OCI-M2 (cell line): Measurements from ENCODE around the gene ASTN2.

Experiments used
- DNase-seq: peaks from one replicate; lab custom pipeline; 2025; ENCODE audit not compliant: unreplicated experiment; lab: John Stamatoyannopoulos, UW

ASTN2 gene

DNA sequence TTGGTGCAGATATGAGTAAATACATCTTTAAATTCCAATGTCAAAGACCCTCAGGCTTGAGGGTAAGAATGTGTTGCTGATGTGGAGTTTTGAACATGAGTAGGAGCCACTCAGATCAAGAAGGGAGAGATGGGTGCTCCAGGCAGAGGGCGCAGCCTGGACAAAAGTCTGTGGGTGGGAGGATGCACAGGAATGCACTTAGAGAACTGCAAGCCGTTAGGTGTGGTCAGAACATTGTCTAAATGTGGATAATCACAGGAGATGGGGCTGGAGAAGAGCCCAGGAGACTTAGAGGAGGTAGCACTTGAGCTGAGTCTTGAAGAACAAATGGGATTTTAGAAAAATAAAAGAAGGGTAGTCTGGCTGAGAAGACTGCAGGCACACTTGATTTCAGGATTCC, 1005.7 kb downstream of the ASTN2 start:
- no peak for DNase-seq

- DNase-seq = no peak
Measured at GRCh38 chr9:116406469-116406868, 1008.4 kb downstream of the ASTN2 start.

- no peak for DNase-seq
Measured at GRCh38 chr9:116405321-116405720, 1009.5 kb downstream of the ASTN2 start.

DNA sequence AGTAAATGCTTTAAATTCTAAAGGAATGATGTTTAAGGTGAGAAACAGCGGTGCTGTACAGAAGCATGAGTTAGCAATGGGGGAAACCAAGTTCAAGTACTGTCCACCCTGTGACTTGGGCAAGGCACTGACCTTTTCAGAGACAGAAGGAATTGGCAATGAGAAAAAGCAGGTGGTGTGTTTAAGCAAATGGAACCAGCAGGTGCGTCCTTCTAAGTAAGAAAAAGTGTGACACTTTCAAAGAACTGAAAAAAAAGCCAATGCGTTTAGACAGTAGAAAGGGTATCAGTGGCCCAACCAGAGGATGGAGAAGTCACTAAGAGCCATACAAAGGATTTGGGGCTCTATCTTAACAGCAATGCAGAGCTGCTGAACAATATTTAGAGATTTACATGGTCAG, 1010.6 kb downstream of the ASTN2 start:
- no peak for DNase-seq

- DNase-seq = no peak
Measured at GRCh38 chr9:116403171-116403570, 1011.7 kb downstream of the ASTN2 start.

GRCh38 chr9:116395699-116396037, 1019.2 kb downstream of the ASTN2 start:
- no peak for DNase-seq

DNA sequence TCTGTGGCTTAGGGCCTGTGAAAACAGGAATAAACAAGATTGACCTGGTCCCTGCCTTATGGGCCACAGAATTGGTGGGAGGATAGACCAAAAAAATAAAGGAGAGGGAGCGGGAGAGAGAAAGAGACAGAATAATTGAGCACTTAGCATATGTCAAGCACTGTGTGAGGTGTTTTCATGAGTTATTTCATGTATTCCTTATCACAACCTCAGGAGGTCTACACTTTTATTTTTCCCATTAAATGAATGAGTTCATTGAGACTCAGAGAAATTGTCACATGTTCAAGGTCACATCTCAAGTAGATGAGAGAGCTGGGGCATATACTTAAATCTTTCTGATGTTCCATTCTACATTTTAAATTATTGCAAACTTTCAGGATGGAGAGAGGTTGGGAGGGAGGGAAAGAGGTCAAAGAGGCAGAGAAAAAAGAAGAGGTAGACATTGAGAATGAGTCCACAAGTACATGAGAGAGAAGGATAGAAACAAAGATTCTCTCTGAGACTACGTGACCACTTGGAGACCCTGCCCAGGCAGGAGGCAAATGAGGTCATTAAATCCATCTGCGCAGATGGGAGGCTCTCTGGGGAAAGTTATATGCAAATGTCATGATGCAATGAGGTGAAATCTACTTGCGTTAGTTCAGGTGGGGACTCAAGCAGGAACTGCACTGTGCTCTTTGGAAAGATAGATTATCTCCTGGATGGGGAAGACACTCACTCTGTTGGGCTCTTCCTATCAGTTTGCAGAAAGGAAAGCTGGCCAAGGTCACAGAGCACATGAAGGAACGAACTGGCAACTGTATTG, 1019.8 kb downstream of the ASTN2 start:
- no peak for DNase-seq

DNA sequence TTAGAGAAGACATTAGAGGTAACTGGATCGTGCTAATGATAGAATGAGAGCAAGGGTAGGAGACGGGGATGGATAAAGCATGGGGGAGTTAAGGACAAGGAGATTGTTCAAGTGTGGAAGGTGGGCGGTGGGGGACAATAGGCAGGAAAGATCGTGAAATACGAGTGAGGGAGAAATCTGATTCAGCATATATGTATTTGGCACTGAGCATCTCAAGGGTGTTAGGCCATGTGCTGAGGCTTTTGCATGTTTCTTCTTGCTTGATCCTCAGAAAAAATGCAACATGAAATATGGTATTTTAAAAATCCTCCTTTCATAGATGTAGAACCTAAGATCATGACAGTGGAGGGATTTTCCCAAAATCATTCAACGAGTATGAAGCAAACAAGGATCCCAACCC, 1020.8 kb downstream of the ASTN2 start:
- no peak for DNase-seq

GRCh38 chr9:116393198-116393597, 1021.7 kb downstream of the ASTN2 start:
- no peak for DNase-seq

DNA sequence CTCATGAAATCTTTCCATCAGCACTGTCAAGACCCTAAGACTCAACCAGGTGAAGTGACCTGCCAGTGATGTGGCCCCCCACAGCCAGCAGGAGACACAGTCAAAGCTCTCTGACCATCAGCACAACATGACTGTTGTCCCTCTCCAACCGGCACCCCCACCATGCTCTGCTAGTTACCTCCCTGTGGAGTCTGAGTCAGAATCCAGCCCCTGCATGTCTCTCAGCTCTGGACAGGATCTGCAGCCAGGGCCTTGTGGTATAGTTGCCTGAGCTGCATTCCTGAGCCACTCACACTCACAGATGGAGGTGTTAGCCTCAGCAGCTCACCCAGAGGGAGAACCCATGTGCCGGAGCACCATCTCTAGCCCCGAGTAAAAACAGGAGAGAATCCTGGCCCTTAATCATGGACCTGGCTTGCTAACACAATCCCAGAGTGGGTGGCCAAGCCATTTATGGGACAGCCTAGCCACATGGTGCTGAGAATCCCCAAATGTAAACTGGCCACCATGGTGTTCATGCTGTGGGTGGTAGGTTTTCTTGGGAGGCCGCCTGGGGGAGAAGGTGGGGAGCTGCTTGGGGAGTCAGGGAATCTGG, 1023.5 kb downstream of the ASTN2 start:
- DNase-seq = no peak

- no peak for DNase-seq
Measured at GRCh38 chr9:116390303-116391228, 1024.3 kb downstream of the ASTN2 start.

GRCh38 chr9:116389541-116390302, 1025.1 kb downstream of the ASTN2 start:
- DNase-seq = no peak

GRCh38 chr9:116387934-116388698, 1026.7 kb downstream of the ASTN2 start:
- no peak for DNase-seq

DNA sequence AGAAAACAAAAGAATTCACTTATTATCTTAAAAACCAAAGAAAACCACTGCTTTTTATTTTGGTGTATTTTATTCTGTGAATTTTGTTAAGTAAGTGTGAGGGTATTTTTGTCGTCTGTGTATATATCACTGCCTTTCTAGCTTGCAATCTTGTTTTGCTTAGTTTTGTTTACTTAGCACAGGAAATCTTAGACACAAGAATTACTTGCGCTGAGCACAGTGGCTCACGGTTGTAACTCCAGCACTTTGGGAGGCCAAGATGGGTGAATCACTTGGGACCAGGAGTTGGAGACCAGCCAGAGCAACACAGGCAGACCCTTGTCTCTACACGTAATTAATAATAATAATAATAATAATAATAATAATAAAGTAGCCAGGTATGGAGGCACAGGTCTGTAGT, 1030.9 kb downstream of the ASTN2 start:
- DNase-seq = no peak

GRCh38 chr9:116383133-116383532, 1031.7 kb downstream of the ASTN2 start:
- DNase-seq = no peak

DNA sequence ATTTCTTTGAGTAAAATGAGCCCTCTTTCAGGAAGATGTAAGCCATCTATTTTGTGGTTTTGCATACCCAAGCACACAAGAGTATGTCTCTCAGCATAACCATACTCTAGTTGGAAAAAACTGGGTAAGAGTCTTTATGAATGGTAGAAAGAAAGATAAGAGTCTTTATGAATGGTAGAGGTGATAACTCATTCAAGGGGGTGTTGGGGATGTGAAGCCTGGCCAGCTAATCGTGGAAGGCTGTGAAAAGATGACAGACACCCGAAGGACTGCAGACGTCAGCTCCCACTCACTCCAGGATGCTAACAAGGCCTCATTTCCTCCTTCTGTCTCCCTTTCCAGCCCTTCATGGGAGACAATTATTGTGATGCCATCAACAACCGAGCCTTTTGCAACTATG, 1032.8 kb downstream of the ASTN2 start:
- DNase-seq = no peak

DNA sequence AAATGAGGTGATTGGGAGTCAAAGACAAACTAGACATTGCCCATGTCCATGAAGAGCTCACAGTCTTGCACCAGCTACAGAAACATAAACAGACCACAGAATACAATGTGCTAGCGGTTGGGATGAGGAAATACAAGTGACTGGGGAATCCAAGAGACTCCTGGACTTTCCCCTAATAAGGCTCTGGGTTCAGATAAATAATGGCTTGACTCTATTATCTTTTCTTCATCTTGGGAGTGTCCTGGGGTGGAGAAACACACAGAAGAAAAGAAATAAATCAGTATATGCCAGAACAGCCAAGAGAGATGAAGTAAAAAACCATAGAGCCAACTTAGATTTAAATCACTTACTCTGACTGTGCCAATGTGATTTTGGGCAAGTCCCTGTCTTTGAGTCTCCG, 1033.5 kb downstream of the ASTN2 start:
- DNase-seq = no peak

GRCh38 chr9:116380496-116380995, 1034.3 kb downstream of the ASTN2 start:
- no peak for DNase-seq

- DNase-seq = no peak
Measured at GRCh38 chr9:116379821-116380220, 1035.0 kb downstream of the ASTN2 start.

DNA sequence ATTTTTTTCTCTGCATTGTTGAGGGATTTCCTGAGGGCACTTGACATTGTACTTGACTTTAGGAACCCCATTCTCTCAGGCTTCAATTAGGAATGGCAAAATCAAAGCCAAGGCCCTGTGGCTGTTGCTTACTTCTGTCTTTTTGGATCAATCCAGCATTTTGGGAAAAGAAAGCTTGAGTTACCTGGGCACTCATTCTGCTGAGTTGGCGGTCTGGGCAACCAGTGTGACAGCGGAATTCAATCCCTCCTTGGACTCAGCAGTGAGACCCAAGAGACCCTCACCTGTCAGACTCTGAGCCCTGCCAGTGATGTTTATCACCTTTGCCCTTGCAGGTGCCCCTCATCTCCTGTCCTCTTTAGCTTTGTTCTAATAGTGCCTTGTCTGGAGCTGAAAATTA, 1036.0 kb downstream of the ASTN2 start:
- DNase-seq = no peak
